Mesenteric fat pad (tissue), 1 donor: ENCODE data around the gene FAHD2A. TPM values are rescaled to one million over a fixed set of nuclear protein-coding genes. Genes with fewer than 3 reads are reported as not detected.

Source experiments
- DNase-seq: peaks from one replicate; pipeline ENCODE4 v3.0.0-alpha.2; 2020; ENCODE audit warnings: low spot score
- long read RNA-seq: library from polyadenylated mRNA; unstranded; transcript quantifications from one replicate; pipeline ENCODE4 v2.0.0, GENCODE V29; 2020
- total RNA-seq: library from RNA; stranded (reverse); fragmentation: NEBNext Ultra II Directional; extraction: Animal tissue kit (Norgen Biotek cat#: 25700); gene quantifications from one replicate; pipeline ENCODE4 v1.2.1, GENCODE V29; 2021
- donor health status: DM: yes; HTN: yes; CAD: no.

The FAHD2A gene, protein sequence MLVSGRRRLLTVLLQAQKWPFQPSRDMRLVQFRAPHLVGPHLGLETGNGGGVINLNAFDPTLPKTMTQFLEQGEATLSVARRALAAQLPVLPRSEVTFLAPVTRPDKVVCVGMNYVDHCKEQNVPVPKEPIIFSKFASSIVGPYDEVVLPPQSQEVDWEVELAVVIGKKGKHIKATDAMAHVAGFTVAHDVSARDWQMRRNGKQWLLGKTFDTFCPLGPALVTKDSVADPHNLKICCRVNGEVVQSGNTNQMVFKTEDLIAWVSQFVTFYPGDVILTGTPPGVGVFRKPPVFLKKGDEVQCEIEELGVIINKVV
- 18.5 TPM for total RNA-seq
- long read RNA-seq, full-length matches to known transcripts = 59 of 98 reads
- long read RNA-seq, partial matches to known transcripts = 2 of 98 reads
- long read RNA-seq, other reads (novel, unspliced or antisense) = 37 of 98 reads

DNA sequence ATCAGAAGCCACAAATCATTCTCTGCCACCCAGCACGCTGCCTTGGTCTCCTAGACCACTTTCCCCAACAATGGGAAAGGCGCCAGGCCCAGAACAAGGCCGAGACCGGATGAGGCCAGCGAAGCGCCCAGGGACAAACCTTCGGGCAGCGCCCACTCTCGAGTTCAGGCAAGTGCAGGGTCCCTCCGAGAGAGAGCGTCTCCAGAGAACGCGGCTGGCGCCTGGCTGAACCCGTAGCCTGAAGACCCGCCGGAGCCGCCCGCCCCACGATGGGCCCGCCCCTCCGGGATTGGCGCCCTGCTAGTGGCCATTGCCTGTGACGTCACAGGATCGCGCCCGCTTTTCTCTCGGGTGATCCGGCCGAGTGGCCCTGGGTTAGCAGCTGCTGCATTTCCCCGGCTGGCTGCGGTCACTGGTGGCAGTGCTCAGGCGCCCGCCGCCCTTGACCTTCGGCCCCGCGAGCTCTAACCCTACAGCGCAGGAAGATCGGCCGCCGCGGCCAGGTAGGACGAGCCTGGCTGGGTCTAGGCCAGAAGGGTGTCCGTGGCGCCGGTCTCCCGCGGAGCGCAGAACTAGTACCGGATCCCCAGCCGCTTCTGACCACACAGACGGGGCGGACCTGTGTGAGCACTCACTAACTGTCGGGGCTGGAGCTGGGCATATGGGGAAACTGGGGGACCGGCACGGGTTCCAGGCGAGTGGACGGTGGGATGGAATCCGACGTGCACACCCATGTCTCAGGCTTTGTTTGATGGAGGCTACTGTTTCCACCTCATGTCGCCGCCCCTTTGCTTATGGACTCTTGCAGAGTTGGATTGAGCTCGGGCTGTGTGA, at the start of gene FAHD2A:
FAHD2A (plus strand) TSS at position 339 of the 834 bp plus-strand sequence. CDS start 2,851 bp downstream, outside the sequence.
- peak; percentile 99 for DNase-seq

DNA sequence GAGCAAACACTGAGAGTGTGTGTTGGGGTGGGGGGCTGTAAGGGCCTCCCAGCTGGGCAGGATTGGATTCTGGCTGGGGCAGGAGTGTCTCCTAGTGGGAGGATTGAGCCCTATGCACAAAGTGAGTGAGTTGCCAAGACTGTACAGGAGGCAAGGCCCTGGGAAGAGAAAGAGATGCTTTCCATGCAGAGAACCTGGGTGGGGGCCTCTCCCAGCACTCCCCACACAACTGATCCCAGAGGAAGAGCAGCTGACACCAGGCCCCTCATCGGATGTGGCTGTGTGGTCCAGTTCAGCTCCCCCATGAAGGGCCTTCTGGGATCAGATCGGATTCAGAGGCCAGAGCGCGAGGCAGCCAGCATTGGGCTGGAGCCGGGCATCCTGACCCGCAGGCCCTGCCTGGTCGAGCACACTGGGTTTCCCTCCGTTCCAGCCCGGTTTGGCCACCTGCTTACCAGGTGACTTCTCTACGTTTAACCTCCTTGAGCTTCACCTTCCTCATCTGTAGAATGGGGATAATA, 49.4 kb upstream of the FAHD2A start:
- peak; percentile 88 for DNase-seq

DNA sequence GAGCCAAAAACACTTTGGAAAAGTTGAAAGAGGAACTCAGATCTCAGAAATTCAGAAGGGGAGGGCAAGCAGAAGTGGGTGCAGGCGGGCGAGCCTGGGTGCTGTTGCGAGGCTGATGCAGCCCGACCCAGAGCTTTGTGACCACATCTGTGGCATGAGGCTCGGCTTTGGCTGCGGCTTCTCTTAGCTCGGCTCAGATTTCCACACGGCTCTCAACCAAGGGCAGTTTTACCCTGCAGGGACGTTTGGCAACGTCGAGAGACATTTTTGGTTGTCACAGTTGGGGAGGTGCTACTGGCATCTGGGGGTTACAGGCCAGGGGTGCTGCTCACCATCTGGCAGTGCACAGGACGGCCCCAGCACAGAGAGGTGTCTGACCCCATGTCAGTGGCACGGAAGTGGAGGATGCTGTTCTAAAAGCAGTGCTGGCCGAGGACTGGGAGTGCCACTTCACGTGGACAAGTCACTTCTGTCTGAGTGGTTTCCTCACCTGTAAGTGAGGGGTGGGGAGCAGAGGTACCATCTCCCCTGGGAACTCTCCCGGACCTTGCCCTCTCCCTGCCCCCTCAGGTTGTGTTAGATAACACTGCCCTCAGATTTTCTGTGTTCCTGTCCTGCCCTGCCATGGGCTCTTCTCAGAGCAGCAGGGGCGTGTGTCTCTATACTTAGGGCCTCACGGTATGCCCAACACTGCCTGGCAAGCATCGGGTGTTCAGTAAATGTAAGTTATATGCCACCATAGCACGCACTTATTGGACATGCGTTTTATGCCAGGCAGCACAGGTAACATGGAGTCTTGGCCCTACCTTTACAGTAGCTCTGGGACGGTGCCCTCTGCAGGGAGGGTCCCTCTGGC, 48.7 kb upstream of the FAHD2A start:
- DNase-seq = peak; percentile 81

DNA sequence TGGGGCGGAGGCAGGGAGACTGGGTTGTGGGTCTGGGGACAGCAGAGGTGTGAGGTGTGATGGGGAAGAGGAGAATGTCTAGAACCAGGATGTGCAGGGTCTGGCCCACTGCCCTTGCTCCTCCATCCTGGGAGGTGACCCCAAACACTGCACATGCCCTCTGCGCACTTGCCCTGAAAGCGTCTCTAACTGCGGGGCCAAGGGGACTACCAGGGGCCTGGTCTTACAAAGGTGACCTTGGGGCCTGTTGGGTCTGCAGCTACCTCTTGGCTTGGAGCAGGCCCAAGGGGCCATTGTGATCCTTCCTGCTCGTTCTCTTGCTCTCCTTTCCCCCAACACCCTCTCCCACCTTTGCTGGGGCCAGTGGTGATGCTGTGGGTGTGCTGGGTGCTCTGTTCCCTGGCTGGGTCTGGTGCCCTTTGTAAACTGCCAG, 48.0 kb upstream of the FAHD2A start:
- peak; percentile 45 for DNase-seq

DNA sequence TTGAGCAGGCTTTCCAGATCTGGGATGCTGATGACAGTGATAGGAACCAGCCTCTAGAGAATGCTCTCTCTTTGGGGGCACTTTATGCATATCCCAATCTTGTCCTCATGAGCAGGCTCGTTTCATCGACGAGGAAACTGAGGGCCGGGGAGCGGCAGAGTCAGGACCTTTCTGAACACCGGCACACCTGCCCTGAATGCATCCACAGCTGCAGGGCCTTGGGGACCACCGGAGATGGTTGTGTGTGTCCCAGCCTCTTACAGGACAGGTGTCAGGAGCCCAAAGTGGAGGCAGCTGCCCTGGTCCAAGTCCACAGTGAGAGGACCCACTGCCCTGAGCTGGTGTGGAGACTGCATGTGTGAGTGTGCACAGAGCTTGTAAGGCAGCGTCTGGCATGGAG, 47.6 kb upstream of the FAHD2A start:
- peak; percentile 60 for DNase-seq

DNA sequence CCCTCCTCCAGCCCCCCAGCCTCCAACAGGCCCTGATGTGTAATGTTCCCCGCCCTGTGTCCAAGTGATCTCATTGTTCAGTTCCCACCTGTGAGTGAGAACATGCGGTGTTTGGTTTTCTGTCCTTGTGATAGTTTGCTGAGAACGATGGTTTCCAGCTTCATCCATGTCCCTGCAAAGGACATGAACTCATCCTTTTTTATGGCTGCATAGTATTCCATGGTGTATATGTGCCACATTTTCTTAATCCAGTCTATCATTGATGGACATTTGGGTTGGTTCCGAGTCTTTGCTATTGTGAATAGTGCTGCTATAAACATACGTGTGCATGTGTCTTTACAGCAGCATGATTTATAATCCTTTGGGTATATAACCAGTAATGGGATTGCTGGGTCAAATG, 47.0 kb upstream of the FAHD2A start:
- DNase-seq = peak; percentile 28

DNA sequence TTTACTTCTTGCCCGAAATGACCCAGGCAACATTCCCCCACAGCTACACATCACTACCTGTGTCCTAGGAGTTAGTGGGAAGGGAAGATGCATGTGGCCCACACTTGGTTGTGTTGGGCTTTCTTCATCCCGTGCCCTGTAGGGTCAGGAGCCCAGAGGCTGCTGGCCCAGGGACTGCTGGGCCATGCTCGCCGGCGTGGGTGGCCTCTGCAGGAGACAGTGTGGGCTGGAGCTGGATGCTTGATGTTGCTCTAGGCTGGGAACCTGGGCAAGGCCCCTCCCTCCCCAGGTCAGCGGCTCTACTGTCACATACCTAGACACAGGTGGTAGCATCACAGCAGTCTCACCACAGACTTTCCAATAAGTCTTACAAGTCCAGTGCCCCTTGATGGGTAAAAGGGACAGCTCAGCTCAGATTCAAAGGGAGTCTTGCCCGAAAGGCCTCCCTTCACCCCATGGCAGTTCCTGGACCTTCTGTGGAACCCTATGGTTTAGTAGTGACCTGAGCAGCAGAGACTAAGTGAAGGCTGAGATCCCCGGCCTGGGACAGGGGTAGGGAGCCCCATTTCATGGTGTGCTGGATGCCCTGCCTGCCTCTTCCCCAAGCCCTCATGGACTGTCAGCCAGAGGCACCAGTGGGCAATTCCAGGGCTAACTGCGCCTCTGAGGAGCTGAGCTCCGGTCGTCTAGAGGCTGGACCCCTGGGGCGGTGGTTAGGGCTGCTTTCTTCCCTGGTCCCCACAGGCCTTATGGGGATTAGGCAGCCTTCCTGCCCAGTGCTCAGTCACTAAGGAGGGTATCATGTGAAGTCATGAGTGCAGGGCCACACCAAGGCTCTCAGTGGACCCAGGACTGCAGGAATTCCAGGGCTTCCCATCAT, 45.4 kb upstream of the FAHD2A start:
- peak; percentile 75 for DNase-seq

DNA sequence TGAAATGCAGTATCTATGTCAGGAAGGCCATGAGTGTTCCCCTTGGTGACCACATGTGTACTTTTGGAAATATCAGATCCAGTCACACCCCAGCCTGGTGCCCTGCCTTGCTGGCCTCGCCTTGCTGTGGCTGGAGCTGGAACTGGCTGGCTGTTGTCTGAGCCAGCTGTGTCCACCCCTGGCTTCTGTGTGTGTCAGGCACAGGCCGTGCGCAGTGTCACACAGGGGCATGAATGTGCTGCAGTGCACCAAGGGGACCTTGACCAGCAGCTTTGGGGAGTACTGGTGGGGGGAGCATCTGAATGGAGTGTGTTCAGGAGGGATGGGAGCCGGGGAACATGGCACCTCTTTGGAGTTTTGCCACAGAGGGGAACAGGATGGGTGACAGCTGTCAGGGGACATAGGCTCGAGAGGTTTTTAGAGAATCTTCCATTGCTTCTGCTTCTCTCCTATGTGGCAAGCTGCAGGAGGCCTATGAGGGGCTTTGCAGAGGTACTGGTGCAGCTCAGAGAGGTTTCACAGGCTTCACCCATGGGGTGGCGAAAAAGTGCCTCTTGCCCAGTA, 44.7 kb upstream of the FAHD2A start:
- DNase-seq = peak; percentile 73

DNA sequence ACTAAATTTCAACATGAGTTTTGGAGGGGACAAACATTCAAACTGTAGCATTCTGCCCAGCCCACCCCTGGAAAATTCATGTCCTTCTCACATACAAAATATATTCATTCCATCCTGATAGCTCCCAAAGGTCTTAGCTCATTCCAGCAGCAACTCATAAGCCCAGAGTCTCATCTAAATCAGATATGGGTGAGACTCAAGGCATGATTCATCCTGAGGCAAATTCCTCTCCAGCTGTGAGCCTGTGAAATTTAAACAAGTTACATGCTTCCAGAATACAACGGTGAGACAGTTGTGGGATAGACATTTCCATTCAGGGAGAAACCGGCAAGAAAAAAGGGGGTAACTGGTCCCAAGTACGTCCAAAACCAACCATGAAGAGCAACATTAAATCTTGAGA, 43.5 kb upstream of the FAHD2A start:
- no peak for DNase-seq

DNA sequence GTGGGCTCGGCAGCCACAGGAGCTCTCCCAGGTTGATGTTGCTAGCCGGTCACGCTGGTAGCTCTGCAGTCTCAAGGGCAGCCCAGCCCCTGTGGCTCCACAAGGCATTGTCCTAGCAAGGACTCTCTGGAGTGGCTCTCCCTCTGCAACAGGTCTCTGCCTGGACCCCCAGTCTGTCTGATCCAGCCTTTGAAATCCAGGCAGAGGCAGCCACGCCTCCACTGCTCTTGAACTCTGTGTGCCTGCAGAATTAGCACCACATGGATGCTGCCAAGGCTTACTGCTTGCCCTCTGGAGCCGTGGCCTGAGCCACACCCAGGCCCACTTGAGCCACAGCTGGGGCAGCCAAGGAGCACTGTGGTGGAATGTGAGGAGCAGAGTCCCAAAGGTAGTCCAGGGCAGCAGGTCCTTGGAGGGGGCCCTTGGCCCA, 43.0 kb upstream of the FAHD2A start:
- DNase-seq = peak; percentile 81

DNA sequence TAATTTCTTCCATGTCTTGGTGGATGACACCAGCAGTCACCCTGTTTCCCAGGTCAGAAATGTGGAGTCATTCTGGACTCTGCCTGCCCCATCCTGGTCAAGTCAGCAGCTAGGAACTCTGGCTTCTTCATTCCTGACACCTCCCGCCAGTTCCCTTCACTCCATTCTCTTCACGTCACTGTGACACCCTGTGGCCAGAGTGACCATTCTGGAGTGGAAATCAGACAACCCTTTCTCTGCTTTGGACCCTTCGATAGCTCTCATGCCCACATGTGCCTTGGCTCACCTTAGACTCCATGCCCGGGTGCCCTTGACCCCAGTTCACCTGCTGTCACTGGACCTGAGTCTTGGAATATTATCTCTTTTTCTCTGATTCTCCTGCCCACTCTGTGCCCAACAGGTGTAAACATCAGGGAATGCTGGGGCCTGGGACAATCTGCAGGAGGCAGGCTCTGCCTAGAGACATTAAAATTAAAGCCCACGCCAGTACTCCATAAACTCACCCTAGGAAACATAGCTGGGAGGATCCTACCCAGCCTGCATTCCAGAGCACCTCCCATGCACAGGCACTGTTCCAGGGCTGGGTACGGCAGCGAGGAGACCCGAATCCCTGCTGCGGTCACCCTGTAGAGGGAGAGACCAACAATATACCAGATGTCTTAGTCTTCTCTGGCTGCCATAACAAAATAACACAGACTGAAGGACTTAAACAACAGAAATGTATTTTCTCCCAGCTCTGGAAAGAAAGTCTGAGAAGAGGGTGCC, 41.1 kb upstream of the FAHD2A start:
- DNase-seq = peak; percentile 69

DNA sequence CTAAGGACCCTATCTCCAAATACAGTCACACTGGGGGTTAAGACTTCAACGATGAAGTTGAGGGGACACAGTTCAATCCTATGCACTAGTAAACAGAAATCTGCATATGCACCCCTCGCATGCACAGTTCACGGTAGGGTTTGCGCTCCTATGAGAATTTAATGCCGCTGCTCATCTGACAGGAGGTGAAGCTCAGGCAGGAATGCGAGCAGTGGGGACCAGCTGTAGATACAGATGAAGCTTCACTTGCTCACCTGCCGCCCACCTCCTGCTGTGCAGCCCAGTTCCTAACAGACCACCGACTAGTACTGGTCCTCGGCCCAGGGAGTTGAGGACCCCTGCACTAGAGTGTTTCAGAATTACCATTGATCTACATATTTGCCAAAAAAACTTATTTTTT, 40.0 kb upstream of the FAHD2A start:
- peak; percentile 53 for DNase-seq

DNA sequence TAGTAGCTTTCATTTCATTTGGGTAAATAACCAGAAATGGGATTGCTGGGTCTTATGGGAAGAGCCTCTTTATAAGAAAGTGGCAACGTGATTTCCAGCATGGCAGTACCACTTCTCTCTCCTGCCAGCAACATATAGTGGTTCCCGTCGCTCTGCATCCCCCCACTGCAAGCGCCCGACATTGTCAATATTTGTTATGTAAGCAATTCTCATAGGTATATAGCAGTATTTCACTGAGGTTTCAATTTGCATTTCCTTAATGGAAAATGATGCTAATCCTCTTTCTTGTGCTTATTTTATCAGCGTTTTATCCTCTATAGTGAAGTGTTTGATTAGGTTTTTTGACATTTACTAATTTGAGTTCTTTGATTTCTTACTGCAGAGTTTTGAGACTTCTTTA, 36.0 kb upstream of the FAHD2A start:
- DNase-seq = no peak

DNA sequence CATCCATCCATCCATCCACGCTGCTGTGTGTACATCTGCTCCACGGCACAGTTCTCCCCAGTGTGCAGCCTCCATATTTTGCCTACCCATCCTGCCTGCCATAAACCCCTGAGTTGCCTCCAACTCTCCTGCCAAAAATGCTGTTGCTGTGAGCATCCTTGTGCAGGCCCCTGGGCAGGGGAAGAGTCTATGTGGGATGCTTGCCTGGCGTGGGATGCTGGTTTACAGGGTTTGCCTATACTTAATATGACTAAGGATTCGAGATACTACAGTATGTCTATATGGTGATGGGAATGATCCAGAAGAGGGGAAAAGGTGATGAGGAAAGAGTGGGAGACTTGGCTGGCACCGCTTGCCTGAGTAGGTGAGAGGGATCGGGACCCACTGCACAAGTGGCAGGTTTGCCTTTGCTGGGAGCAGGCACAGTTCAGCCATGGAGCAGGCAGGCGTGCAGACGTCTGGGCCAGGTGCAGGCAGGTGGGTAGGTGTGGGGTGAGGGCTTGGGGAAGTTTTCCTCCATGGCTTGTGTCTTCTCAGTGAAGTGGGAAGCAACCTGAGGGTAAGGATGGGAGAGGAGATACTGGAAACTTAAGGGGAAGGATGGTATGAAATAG, 30.2 kb upstream of the FAHD2A start:
- DNase-seq = peak; percentile 74

DNA sequence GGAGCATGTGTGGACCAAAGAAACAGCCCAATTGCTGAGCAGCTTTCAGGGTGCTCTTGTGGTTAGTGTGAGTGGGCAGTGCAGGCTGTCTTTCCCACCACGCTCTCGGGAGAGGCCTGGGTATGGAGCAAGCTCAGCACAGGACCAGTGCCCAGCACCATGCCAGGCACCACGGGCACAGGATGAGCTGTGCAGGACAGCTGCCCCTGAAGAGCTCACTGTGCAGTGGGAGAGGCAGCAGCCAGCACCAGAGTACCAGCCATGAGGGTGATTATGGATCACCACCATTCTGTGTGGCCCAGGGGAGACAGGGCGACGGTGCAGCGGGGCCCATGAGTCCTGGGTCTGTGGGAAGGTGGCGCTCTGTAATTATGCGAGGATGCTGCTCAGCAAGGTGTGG, 29.7 kb upstream of the FAHD2A start:
- peak; percentile 59 for DNase-seq

DNA sequence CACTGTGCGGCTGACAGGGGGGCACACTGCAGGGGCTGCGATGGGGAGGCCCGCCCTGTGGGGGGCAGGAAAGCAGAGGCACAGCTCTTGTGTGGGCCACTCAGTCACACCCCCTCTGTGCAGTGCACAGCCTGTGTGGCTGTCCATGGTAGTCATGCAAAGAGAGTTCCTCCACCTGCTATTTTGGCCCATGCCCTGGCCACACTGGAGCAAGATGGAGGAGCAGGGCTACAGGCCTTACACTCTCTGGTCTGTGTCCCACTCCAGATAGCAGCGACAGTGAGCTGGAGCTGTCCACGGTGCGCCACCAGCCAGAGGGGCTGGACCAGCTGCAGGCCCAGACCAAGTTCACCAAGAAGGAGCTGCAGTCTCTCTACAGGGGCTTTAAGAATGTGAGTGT, 28.5 kb upstream of the FAHD2A start:
- no peak for DNase-seq

DNA sequence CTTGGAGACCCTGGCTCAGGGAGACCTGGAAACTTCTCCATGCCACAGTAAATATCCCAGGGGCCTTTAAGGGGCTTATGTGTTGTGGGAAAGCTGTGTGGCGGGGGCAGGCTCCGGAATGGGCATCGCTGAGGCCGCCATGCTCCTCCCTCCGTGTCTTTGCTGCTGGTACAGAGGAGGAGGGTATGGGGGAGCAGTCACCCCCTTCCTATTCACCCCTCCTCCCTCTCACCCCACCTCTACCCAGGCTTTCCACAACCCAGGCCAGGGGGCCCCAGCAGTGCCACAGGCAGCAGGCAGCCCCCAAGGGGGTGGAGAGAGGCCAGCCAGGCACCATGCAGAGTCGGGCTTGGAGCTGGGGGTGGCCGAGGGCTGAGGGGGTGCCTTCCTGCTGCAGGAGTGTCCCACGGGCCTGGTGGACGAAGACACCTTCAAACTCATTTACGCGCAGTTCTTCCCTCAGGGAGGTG, 28.0 kb upstream of the FAHD2A start:
- peak; percentile 77 for DNase-seq

DNA sequence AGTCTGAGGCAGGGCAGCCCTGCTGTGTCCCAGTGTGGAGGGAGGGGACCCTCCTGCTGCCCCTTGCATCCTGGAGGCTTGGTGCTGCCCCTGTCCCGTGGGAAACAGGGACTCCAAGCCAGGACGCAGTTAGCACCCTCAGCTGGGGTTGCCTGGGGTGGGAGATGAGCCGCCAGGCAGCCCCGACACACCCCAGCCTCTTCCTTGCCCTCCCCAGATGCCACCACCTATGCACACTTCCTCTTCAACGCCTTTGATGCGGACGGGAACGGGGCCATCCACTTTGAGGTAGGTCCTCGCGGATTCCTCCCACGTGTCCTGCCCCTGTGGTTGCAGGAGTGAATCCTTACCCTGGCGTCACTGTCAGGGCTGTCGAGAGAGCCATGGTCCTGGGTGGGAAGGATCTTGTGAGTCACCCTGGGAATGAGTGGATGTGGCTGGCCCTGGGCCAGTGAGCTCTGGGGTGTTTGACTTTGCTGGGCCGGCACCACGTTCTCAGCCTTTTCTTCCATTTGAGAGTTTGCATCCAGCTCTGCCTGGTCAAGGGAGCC, 27.5 kb upstream of the FAHD2A start:
- DNase-seq = peak; percentile 76
